HG02678 (cell line): ENCODE measurements around the gene TPRX2.
"Not testable (repeated sequence)": the region's sequence is repeated elsewhere in the genome, so short reads cannot be mapped to it uniquely, and the experiment has no call there.

ENCODE experiments used
- ATAC-seq: cut with Tn5 transposase; IDR thresholded peaks from one replicate; pipeline ENCODE4 v1.9.1; 2021; ENCODE audit warnings: mild to moderate bottlenecking, moderate library complexity; ENCODE audit not compliant: unreplicated experiment

Gene TPRX2

GRCh38 chr19:47860602-47861297 is 1.7 kb downstream of the TPRX2 start:
- ATAC-seq: no peak

GRCh38 chr19:47861630-47862029 is 2.6 kb downstream of the TPRX2 start:
- no peak for ATAC-seq

GRCh38 chr19:47863514-47863936 is 4.5 kb downstream of the TPRX2 start:
- no peak for ATAC-seq

DNA sequence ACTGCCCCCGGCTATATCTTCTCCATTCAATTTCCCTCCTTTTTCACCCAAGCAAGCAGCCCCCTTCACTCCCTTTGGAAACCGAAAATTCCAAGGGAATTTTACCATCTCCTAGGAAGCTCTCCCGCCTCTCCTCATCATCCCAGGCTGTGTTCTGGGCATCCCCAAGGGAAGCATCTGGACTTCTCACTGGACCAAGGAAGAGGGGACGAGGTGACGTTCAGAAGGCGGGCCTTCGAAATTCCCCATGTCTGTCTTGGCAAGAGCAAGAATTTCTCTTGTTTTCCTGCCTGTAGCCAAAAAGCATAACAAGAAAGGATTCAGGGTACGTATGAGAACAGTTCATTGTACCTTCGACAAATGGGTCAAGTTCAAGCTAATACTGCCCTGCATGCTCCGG is 6.1 kb downstream of the TPRX2 start:
- ATAC-seq: no peak

GRCh38 chr19:47878906-47879305 is 19.9 kb downstream of the TPRX2 start:
- ATAC-seq: no peak

GRCh38 chr19:47879385-47879784 is 20.4 kb downstream of the TPRX2 start:
- ATAC-seq: not testable (repeated sequence)

DNA sequence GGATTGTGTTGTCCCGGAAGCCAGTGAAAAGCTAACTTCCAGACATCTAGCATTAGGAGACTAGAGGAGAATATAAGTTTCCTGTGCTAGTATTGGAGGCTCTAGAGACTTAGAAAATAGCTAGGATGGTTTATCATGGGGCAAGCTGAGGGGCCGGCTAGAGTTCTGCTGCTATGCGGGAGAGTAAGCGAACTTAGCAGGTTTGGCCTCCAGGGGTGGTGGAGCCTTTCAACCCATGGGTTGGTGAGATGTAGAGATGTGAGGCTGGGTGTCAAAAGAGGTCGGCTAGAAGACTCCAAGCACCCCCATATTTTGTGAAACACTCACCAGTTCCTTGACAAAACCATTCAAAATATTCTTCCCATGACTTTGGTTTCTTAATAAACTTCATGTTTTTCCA is 22.7 kb downstream of the TPRX2 start:
- ATAC-seq: no peak

GRCh38 chr19:47882890-47883289 is 23.9 kb downstream of the TPRX2 start:
- ATAC-seq: no peak

DNA sequence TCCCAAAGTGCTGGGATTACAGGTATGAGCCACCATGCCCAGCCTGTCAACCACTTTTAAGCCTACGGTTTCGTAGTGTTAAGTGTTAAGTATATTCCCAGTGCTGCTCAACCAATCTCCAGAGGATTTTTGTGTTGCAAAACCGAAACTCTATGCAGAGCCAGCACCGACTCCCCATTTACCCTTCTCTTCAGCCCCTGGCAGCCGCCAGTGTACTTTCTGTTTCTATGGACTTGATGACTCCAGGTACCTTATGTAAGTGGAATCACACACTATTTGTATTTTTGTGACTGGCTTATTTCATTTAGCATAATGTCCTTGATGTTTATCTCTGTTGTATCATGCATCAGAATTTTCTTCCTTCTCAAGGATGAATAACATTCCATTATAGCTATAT is 26.0 kb downstream of the TPRX2 start:
- ATAC-seq: no peak

DNA sequence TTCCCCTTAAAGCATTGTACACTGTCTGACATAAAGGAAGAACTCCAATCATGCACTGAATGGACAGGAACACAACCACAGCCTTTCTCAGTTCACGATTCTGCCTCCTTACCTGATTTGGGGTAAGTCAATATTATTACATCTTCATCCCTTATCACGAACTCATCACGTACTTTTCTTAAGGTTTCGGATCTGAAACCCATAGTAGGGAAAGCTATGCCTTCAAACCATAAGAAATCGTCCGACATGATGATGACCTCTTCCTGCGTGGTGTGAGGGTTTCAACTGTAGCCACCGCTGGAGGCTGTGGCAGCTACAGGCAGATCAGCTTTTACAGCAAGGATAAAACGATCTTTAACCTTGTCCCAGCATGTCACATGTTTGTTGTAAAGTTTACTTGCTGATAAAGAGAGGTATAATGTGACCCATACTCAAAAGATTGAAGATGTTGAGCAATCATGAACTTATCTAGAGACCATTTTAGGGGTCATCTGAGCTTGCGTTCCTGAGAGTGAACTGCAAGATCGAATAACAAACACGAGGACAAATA is 27.1 kb downstream of the TPRX2 start, which contains the start of gene SULT2A1:
Gene SULT2A1, minus strand, starts transcription at position 306 of the 550 bp plus-strand sequence. Its CDS starts 58 bp downstream, at position 248.
- ATAC-seq: no peak

GRCh38 chr19:47890865-47891621 is 32.0 kb downstream of the TPRX2 start:
- ATAC-seq: no peak

GRCh38 chr19:47891622-47891922 is 32.5 kb downstream of the TPRX2 start:
- ATAC-seq: no peak

GRCh38 chr19:47891923-47892666 is 33.1 kb downstream of the TPRX2 start:
- ATAC-seq: no peak

DNA sequence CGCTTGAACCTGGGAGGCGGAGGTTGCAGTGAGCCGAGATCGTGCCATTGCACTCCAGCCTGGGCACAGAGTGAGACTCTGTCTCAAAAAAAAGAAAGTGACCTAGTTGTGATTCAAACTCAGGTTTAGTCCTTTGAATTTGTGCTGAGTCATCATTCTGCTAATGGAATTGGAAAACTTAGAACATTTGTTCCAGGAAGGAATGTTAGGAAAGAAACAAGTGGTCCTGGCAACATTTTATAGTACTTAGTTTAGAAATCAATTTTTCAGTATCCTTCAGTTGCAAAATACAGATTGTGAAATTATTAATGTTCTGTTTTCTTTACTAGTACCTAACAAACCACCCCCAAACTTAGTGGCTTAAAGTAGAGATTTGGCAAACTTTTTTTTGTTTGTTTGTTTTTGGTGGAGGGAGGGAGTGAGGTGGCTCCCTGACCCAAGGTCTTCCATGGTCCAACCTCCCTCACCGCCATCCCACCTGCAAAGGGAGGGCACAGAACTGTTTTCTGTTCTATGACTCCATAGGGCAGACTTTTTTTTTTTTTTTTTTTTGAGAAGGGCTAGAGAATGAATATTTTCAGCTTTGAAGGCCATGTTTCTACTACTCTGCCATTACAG is 36.2 kb downstream of the TPRX2 start:
- no peak for ATAC-seq

- ATAC-seq: no peak
Measured at GRCh38 chr19:47896019-47896418, 37.0 kb downstream of the TPRX2 start.

- ATAC-seq: no peak
Measured at GRCh38 chr19:47896773-47897172, 37.7 kb downstream of the TPRX2 start.

- ATAC-seq: no peak
Measured at GRCh38 chr19:47897861-47898260, 38.8 kb downstream of the TPRX2 start.

GRCh38 chr19:47899335-47899734 is 40.3 kb downstream of the TPRX2 start:
- no peak for ATAC-seq

- ATAC-seq: no peak
Measured at GRCh38 chr19:47901370-47901769, 42.3 kb downstream of the TPRX2 start.

GRCh38 chr19:47909350-47909749 is 50.3 kb downstream of the TPRX2 start:
- not testable (repeated sequence) for ATAC-seq

DNA sequence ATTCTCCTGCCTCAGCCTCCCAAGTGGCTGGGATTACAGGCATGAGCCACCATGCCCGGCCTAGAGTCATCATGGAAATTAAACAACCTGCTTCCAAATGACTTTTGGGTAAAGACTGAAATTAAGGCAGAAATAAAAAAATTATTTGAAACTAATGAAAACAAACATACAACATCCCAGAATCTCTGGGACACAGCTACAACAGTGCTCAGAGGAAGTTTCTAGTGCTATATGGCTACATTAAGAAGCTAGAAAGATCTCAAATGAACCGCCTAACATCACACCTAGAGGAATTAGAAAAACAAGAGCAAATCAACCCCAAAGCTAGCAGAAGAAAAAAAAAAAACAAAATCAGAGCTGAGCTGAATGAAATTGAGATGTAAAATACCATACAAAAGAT is 51.2 kb downstream of the TPRX2 start:
- ATAC-seq: not testable (repeated sequence)
